Stomach (tissue), 9 donors: Measurements from ENCODE around the gene CDH23. TPM values are rescaled to one million over a fixed set of nuclear protein-coding genes. Genes with fewer than 3 reads are reported as not detected.

ENCODE experiments used
- DNase-seq, 2 donors: peaks; one replicate each; pipeline versions ENCODE4 v3.0.0 to v3.0.0-alpha.2; 2013 to 2019
- H3K27ac ChIP-seq, 5 donors: fragments of 200-600 bp in 4 of 5; sonication (generic) in 4 of 5; one replicate each; pipeline ENCODE4 v1.5.1; 2013 to 2019; ENCODE audit warnings: mild to moderate bottlenecking in 1 of 5, moderate library complexity in 1 of 5
- H3K27me3 ChIP-seq, 3 donors: fragments of 200-600 bp; sonication (generic); one replicate each; pipeline ENCODE4 v1.5.1; 2017 to 2019; ENCODE audit warnings: mixed run types in 1 of 3
- H3K36me3 ChIP-seq, 4 donors: fragments of 200-600 bp; sonication (generic); 1 replicate in 3 of 4; 2 replicates in 1 of 4; pipeline ENCODE4 v1.5.1; 2016 to 2019
- H3K4me1 ChIP-seq, 4 donors: fragments of 200-600 bp; sonication (generic); one replicate each; pipeline ENCODE4 v1.5.1; 2016 to 2019
- H3K4me3 ChIP-seq, 4 donors: fragments of 200-600 bp; sonication (generic) in 3 of 4; one replicate each; pipeline ENCODE4 v1.5.1; 2016 to 2019; ENCODE audit warnings: mild to moderate bottlenecking in 1 of 4
- H3K9me3 ChIP-seq, 4 donors: fragments of 200-600 bp; sonication (generic); one replicate each; pipeline ENCODE4 v1.5.1; 2016 to 2019
- CTCF ChIP-seq, 7 experiments: fragments of 450-650 bp in 4 of 7; fragments of 200-600 bp in 3 of 7; sonication (generic) in 3 of 7; IDR thresholded peaks; one replicate each; pipeline ENCODE4 v1.5.1; 2016 to 2019; ENCODE audit warnings: antibody characterized with exemption in 7 of 7, control low read depth in 2 of 7, mild to moderate bottlenecking in 1 of 7
- EP300 ChIP-seq: sonication (generic); formaldehyde crosslinking; IDR thresholded peaks from one replicate; pipeline ENCODE4 v1.6.1; 2017; ENCODE audit warnings: antibody characterized with exemption
- POLR2A ChIP-seq, 4 donors: fragments of 450-650 bp; IDR thresholded peaks; one replicate each; pipeline ENCODE4 v1.6.1; 2016; ENCODE audit warnings: antibody characterized with exemption in 4 of 4, control low read depth in 2 of 4, mild to moderate bottlenecking in 1 of 4, moderate library complexity in 1 of 4
- POLR2AphosphoS5 ChIP-seq, 3 donors: sonication (generic); formaldehyde crosslinking; IDR thresholded peaks; one replicate each; pipeline ENCODE4 v1.6.1; 2016; ENCODE audit warnings: antibody characterized with exemption in 3 of 3
- WGBS, 5 donors: extraction: QIAGEN DNeasy Blood & Tissue Kit in 3 of 5; methylation state at CpG; one replicate each; pipeline versions ENCODE4 v1.1.5 to v1.1.7; 2013 to 2018; 5-methylcytosine and 5-hydroxymethylcytosine counted together
- intact Hi-C: fragments of 100-400 bp; cut with DNase I; formaldehyde crosslinking; loops from one replicate; pipeline ENCODE4 v1.15.1; 2023; ENCODE audit warnings: low total_unique reads
- polyA plus RNA-seq, 3 donors: library from polyadenylated mRNA; stranded (reverse); fragments of 200-250 nt; gene quantifications; one replicate each; pipeline ENCODE4 v1.2.3, GENCODE V29; 2013
- total RNA-seq, 5 donors: library from RNA; depleted of rRNA; stranded (reverse); fragments of >200 nt; gene quantifications; one replicate each; pipeline versions ENCODE4 v1.1.0 to v1.2.3, GENCODE V29; 2014 to 2016
- donor health status: healthy with polysubstance abuse.
- donor health status: Bipolar disorder and iron deficiency.
- donor health status: healthy.

CDH23 gene
- total and polyA plus RNA-seq, 8 donors: 0.31 to 8.2 (median 2.2) TPM

DNA sequence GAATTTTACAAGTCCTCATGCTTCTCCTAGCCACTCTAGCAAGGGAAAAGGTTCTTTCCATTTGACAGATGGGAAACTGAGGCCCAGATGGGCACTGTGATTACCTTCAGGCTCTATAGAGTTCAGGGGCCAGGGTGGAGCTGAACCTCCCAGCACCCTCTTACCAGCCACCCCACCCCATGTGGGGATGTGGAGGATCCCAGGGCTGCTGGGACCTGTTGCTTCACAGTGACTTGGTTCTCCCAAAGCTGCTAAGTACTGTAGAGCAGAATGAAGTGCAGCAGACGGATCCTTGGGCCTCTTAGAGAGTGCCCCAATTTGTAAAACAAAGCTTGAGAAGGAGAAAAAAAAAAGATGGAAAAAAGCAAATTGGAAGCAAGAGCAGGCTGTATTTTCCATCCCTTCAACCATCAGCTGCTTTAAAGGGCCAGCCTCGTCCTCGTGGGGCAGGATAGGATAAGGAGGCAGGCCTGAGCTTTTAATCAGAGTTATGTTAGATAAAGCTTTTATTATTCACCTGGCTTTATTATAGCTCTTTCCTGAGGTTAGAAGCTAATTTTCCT is 147.0 kb downstream of the CDH23 start:
- no peaks in the 10 kb centered on the region for H3K9me3 ChIP-seq
- 34 to 70% (median 47%) methylated on average over 3 of the region's 3 CpGs for WGBS, 5 donors
- intact Hi-C loops: no loop called here

GRCh38 chr10:71545001-71545400 is 148.3 kb downstream of the CDH23 start:
- H3K27ac ChIP-seq: no peak overlapping the region
- peaks cover 0 to 16% (median 7%) of the 10 kb centered on the region in 4 donors for H3K4me1 ChIP-seq
- H3K4me3 ChIP-seq: no peak overlapping the region
- TF ChIP-seq EP300 (no peak), POLR2AphosphoS5 (IDR thresholded peaks at IDR 0.05) (no peak)
- no peaks in the 10 kb centered on the region for H3K36me3 ChIP-seq
- H3K9me3 ChIP-seq: no peaks in the 10 kb centered on the region
- intact Hi-C loops: no loop called here
- H3K27me3 ChIP-seq: no peaks in the 10 kb centered on the region
- no peak for DNase-seq
- 85 to 90% (median 88%) methylated on average over 8 to 10 of the region's 10 CpGs for WGBS, 5 donors

More for the DNA sequence above, 147.0 kb downstream of the CDH23 start:
- H3K27me3 ChIP-seq: no peaks in the 10 kb centered on the region
- H3K4me3 ChIP-seq: no peak overlapping the region
- DNase-seq: no peak
- TF ChIP-seq POLR2A (IDR thresholded peaks at IDR 0.05) (no peak), CTCF (IDR thresholded peaks at IDR 0.05) (no peak), POLR2AphosphoS5 (IDR thresholded peaks at IDR 0.05) (no peak), EP300 (no peak)
- H3K36me3 ChIP-seq: no peaks in the 10 kb centered on the region
- peaks cover 0 to 16% (median 7%) of the 10 kb centered on the region in 4 donors for H3K4me1 ChIP-seq
- H3K27ac ChIP-seq: no peak overlapping the region

DNA sequence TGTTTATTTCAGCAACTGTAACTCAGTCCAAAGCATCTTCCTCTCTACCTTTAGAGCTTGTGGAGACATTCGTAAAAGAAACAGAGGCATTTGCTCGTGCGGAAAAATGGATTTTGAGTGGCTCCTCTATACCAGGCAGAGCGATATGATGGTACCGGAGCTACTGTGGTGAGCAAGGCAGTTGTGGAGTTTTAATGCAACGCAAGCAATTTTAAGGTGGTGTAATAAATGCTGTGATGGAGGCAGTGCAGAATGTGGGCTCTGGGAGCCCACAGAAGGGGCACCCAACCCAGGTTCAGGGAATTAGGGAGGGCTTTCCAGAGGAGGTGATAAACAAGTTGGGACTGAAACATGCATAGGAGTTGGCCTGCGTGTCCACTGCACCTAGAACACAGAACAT is 149.5 kb downstream of the CDH23 start:
- no peak for TF ChIP-seq POLR2A (IDR thresholded peaks at IDR 0.05)
- no peak for TF ChIP-seq EP300
- no peak for TF ChIP-seq POLR2AphosphoS5 (IDR thresholded peaks at IDR 0.05)
- TF ChIP-seq CTCF (IDR thresholded peaks at IDR 0.05): no peak
- no peaks in the 10 kb centered on the region for H3K9me3 ChIP-seq
- WGBS, 5 donors: 91 to 97% (median 94%) methylated on average over 7 of the region's 7 CpGs
- DNase-seq: no peak
- intact Hi-C loops: no loop called here
- H3K4me3 ChIP-seq: no peak overlapping the region
- no peaks in the 10 kb centered on the region for H3K27me3 ChIP-seq
- peaks cover 0 to 16% (median 7%) of the 10 kb centered on the region in 4 donors for H3K4me1 ChIP-seq
- no peak overlapping the region for H3K27ac ChIP-seq
- H3K36me3 ChIP-seq: no peaks in the 10 kb centered on the region

GRCh38 chr10:71547312-71547711 is 150.6 kb downstream of the CDH23 start:
- DNase-seq: peak; percentile 28 to 60
- intact Hi-C loops: no loop called here
- no peaks in the 10 kb centered on the region for H3K36me3 ChIP-seq
- TF ChIP-seq EP300: no peak
- no peak for TF ChIP-seq CTCF (IDR thresholded peaks at IDR 0.05)
- peak overlapping the region in 1 of 5 donors; percentile 57 for H3K27ac ChIP-seq
- no peaks in the 10 kb centered on the region for H3K9me3 ChIP-seq
- H3K4me3 ChIP-seq: no peak overlapping the region
- H3K27me3 ChIP-seq: no peaks in the 10 kb centered on the region
- peaks cover 0 to 16% (median 7%) of the 10 kb centered on the region in 4 donors for H3K4me1 ChIP-seq
- WGBS, 5 donors: 44 to 67% (median 64%) methylated on average over 8 to 12 of the region's 12 CpGs
